Calu3 (cell line): ENCODE measurements around the gene CALR3. TPM values are rescaled to one million over a fixed set of nuclear protein-coding genes. Genes with fewer than 3 reads are reported as not detected.

ENCODE experiments used
- BruUV-seq: library from RNA; stranded (reverse); fragments of 400-500 nt; replicated peaks from 2 replicates; lab custom pipeline; 2021; lab: Mats Ljungman, UMichigan
- CTCF ChIA-PET: fragments of 300-600 bp; sonication (Branson Sonifier 250); formaldehyde crosslinking; loops from one replicate; lab custom pipeline; 2022; ENCODE audit warnings: antibody characterized with exemption; lab: Charles Lee
- DNase-seq: peaks from one replicate; pipeline ENCODE4 v3.0.0; 2022
- H3K27ac Mint-ChIP-seq: one replicate; pipeline ENCODE4 v1.8.0; 2022; ENCODE audit warnings: mixed read lengths; ENCODE audit not compliant: unreplicated experiment
- H3K27me3 Mint-ChIP-seq: one replicate; pipeline ENCODE4 v1.8.0; 2022; ENCODE audit warnings: mixed read lengths; ENCODE audit not compliant: unreplicated experiment
- H3K36me3 Mint-ChIP-seq: one replicate; pipeline ENCODE4 v1.8.0; 2022; ENCODE audit warnings: mild to moderate bottlenecking, moderate library complexity, mixed read lengths; ENCODE audit not compliant: insufficient read depth, unreplicated experiment
- H3K4me1 Mint-ChIP-seq: one replicate; pipeline ENCODE4 v1.8.0; 2022; ENCODE audit warnings: mild to moderate bottlenecking, low read depth, mixed read lengths; ENCODE audit not compliant: unreplicated experiment
- H3K4me3 Mint-ChIP-seq: one replicate; pipeline ENCODE4 v1.8.0; 2022; ENCODE audit warnings: mild to moderate bottlenecking, low read depth, moderate library complexity, mixed read lengths; ENCODE audit not compliant: unreplicated experiment
- H3K9me3 Mint-ChIP-seq: one replicate; pipeline ENCODE4 v1.8.0; 2022; ENCODE audit warnings: low read depth, mixed read lengths; ENCODE audit not compliant: unreplicated experiment
- intact Hi-C: fragments of 100-400 bp; cut with micrococcal nuclease; formaldehyde crosslinking; loops from one replicate; pipeline ENCODE4 v1.10.0; 2022; ENCODE audit not compliant: unreplicated experiment
- total RNA-seq: library from RNA; stranded (reverse); gene quantifications from 2 replicates; pipeline ENCODE4 v1.2.3, GENCODE V29; 2022
- TF ChIP-seq, protein P1 (sequence below): fragments of 200-600 bp; IDR thresholded peaks from one replicate; pipeline ENCODE4 v1.8.0; 2022; ENCODE audit warnings: antibody characterized with exemption; ENCODE audit not compliant: unreplicated experiment

Gene CALR3
- total RNA-seq, 1 experiment from 2014 or later: not detected

DNA sequence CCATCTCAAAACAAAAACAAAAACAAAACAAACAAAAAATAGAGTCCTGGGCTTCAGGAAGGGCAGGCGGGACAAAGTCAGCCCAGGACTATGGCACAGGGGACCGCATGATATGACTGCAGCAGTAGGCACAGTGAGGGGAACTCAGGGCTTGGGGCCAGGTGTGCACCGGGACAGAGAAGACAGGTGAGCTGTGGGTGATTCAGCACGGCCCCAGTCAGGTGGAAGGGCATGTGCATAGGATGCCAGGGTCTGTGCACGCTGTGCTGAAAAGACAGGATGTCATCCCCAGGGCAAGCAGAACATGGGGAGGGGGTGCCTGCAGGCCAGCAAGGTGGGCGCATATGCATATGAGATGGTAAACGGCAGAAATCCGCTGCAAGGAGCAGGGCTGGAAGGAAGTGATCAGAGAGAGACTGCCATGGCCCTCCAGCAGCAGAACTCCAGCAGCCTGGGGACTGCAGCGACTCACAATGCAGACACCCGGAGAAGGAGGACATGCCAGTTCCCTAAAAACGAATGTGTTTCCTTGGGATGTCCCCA is 39.2 kb downstream of the CALR3 start:
- intact Hi-C loops: no loop called here
- BruUV-seq: no TSS peak

DNA sequence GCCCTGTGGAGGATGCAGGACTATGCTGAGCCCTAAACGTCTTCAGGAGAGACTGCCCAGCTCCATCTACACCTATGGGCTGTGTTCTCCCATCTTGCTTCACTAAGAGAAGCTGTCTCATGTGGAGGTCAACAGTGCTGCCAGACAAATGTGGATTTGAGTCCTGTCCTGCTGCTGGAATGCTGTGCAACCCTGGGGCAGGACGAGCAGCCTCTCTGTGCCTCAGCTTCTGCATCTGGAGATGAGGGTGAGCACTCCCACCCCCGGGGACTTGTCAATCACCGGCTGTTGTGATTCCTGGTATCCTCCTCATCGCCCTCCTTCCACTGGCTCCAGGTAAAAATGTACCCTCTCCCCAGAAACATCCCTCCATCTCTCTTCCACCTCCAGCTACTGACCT is 40.5 kb downstream of the CALR3 start:
- intact Hi-C loops: no loop called here
- CTCF ChIA-PET: interaction anchor here (0.7 kb wide), 1 partner anchor 50 kb away, joined by 3 read pairs; no protein-coding TSS in a partner anchor
- Mint-ChIP-seq H3K4me1 (peaks cover 23% of the 10 kb centered on the region), H3K9me3 (no peaks in the 10 kb centered on the region), H3K27me3 (no peaks in the 10 kb centered on the region), H3K4me3 (no peak overlapping the region), H3K36me3 (peaks cover 4% of the 10 kb centered on the region), H3K27ac (no peak overlapping the region)
- no TSS peak for BruUV-seq
- no peak for DNase-seq
- TF ChIP-seq, protein P1, sequence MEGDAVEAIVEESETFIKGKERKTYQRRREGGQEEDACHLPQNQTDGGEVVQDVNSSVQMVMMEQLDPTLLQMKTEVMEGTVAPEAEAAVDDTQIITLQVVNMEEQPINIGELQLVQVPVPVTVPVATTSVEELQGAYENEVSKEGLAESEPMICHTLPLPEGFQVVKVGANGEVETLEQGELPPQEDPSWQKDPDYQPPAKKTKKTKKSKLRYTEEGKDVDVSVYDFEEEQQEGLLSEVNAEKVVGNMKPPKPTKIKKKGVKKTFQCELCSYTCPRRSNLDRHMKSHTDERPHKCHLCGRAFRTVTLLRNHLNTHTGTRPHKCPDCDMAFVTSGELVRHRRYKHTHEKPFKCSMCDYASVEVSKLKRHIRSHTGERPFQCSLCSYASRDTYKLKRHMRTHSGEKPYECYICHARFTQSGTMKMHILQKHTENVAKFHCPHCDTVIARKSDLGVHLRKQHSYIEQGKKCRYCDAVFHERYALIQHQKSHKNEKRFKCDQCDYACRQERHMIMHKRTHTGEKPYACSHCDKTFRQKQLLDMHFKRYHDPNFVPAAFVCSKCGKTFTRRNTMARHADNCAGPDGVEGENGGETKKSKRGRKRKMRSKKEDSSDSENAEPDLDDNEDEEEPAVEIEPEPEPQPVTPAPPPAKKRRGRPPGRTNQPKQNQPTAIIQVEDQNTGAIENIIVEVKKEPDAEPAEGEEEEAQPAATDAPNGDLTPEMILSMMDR: no peak

More for the DNA sequence above, 39.2 kb downstream of the CALR3 start:
- no peak for DNase-seq
- Mint-ChIP-seq H3K4me3 (no peak overlapping the region), H3K36me3 (peaks cover 4% of the 10 kb centered on the region), H3K27me3 (no peaks in the 10 kb centered on the region), H3K4me1 (peaks cover 23% of the 10 kb centered on the region), H3K27ac (no peak overlapping the region), H3K9me3 (no peaks in the 10 kb centered on the region)
- TF ChIP-seq, protein P1: no peak
- CTCF ChIA-PET: interaction anchor here (1.2 kb wide), 1 partner anchor 15 kb away, joined by 3 read pairs; no protein-coding TSS in a partner anchor

DNA sequence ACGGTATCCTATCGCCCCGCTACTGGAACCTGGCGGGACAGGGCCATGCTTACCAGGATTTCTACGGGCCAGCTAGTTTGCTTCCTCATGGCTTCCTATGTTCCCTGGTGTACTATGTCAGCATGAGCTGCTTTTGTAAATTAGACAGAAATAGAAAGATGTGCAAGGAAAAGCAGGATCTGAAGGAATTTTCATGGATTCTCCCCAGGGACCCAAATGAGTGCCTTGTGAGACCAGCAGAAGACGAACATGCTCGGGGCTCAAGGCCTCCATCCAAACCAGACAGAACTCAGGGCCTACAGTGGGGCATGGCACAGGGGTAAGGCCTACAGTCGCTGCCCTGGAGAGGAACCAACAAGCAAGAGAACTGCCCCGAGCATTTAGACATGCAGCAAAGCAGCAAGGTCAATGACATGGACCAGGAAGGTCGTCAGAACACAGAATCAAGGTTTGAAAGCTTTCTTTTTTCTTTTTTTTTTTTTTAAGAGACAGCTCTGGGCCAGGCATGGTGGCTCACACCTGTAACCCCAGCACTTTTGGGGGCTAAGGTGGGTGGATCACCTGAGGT is 41.5 kb downstream of the CALR3 start:
- Mint-ChIP-seq H3K27me3 (no peaks in the 10 kb centered on the region), H3K4me3 (no peak overlapping the region), H3K27ac (no peak overlapping the region), H3K4me1 (peaks cover 23% of the 10 kb centered on the region), H3K36me3 (peaks cover 3% of the 10 kb centered on the region), H3K9me3 (no peaks in the 10 kb centered on the region)
- TF ChIP-seq, protein P1: no peak
- CTCF ChIA-PET: no interaction called here
- no peak for DNase-seq
- no TSS peak for BruUV-seq
- intact Hi-C loops: no loop called here

DNA sequence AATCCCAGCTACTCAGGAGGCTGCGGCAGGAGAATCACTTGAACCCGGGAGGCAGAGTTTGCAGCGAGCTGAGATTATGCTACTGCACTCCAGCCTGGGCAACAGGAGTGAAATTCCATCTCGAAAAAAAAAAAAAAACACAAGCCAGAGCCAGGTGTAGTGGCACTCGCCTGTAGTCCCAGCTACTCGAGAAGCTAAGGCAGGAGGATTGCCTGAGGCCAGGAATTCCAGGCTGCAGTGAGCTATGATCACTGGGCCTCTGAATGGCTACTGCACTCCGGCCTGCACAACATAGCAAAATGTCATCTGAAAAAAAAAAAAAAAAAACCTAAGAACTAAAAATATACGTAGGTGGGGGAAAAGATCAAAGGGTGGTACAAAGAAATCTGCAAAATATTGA is 43.6 kb downstream of the CALR3 start:
- intact Hi-C loops: no loop called here
- H3K9me3 Mint-ChIP-seq: no peaks in the 10 kb centered on the region
- no peak for DNase-seq
- H3K27ac Mint-ChIP-seq: no peak overlapping the region
- TF ChIP-seq, protein P1: no peak
- H3K4me1 Mint-ChIP-seq: peaks cover 18% of the 10 kb centered on the region
- no peak overlapping the region for H3K4me3 Mint-ChIP-seq
- H3K27me3 Mint-ChIP-seq: no peaks in the 10 kb centered on the region
- H3K36me3 Mint-ChIP-seq: no peaks in the 10 kb centered on the region
- CTCF ChIA-PET: no interaction called here
- no TSS peak for BruUV-seq
